Daoy (cell line): ENCODE data around the gene DDB1. TPM values are rescaled to one million over a fixed set of nuclear protein-coding genes. Genes with fewer than 3 reads are reported as not detected.
A peak's percentile ranks its signal among the peaks of the same experiment; 100 is the strongest.

Source experiments
- DNase-seq: peaks from one replicate; pipeline ENCODE4 v3.0.0-alpha.2; 2015; ENCODE audit warnings: low read depth
- total RNA-seq: library from RNA; depleted of rRNA; stranded (reverse); fragments of >200 nt; shearing (Covaris generic); gene quantifications from 2 replicates; pipeline ENCODE4 v1.2.3, GENCODE V29; 2014

DDB1 gene
- total RNA-seq, 1 experiment from 2014 or later, result 153 TPM

DNA sequence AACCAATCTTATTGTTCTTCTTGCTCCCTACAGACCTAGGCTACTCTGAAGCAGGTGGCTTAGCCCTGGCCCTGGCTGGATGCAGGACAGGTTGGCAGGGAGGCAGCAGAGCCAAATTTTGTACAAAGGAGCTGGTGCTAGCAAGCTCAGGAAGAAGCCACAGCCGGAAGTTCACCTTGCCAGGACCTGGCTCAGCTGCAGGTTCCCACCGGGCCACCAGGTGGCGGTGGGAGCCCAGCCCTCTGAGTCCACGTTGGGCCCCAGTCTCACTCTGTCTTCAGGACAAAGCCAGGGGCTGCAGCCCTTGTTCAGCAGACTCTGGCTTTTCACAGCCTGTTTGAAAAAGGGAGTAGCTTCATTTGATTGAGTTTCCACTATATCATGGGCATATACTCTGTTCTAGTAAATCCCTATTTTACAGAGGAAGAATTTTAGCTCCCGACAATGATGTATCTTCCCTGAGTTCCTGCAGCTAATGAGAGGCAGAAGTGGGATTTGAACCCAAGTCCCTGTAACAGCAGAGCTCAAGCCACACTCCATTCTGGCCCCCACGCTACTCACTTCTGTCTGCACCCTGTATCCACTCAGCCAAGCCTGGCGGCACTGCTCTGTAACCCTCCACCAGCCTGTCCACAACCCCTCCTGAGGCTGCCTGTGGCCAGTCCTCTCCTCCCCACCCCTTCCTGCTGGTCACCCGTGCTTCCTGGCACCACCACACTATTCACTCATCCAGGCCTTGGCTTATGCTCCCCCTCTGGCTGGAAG lies 3.4 kb upstream of the DDB1 start:
- peak; percentile 85 for DNase-seq

DNA sequence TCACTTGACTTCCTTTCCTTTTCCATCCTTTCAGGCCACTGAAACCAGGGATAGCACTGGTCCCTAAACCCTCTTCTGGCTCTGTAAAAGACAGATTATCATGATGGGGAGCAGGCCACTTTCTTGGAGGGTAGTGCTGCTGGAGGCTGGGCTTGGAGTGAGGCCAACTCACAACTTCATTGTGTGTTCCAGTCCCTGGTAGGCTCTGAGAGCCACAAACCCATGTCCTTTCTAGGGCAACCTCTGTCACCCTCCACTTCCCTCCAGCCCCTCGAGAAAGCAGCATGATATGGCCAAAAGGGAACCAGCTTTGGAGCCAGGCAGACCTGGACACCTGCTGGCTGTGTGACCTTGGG lies 2.4 kb upstream of the DDB1 start:
- no peak for DNase-seq

DNA sequence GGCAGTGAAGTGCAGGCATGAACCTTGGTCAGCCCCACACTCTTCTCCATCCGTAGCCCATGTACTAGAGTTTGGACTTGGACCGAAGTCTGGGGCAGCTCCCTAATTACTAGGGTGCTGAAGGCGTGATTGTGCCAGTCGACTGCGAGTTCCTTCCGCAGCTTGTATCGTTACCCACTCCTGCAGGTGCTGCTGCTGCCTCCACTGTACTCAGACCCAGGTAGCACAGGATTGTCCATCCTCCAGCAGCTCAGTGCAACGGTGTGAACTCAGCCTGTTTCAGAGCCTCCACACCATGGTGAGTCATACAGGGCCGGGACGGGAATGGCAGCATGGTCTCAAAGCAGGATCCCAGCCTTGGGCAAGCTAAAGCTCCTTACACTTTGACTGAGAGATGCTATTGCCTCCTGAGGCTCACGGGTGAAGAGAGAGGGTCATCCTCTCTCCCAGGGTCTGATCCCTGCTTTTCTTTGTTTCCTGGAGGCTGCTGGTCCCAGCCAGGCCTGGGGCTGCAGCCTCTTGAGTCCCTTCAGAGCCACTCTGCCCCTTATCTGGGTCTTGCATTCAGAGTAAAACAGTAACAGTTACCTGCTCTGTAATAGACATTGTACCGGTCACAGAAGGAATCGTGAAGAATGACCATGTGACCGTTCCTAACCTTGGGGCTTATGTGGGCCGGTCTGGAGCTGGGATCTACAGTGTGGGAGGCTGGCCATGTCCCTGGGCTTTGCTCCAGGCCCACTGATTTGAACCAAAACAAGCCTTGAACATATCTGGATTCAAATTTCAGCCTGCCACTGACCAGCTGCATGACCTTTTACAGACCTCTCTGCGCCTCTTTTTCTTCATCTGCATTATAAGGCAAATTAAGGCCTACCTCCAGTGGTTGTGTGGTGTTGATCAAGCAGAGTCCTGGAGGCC lies 1.8 kb upstream of the DDB1 start:
- peak; percentile 64 for DNase-seq

DNA sequence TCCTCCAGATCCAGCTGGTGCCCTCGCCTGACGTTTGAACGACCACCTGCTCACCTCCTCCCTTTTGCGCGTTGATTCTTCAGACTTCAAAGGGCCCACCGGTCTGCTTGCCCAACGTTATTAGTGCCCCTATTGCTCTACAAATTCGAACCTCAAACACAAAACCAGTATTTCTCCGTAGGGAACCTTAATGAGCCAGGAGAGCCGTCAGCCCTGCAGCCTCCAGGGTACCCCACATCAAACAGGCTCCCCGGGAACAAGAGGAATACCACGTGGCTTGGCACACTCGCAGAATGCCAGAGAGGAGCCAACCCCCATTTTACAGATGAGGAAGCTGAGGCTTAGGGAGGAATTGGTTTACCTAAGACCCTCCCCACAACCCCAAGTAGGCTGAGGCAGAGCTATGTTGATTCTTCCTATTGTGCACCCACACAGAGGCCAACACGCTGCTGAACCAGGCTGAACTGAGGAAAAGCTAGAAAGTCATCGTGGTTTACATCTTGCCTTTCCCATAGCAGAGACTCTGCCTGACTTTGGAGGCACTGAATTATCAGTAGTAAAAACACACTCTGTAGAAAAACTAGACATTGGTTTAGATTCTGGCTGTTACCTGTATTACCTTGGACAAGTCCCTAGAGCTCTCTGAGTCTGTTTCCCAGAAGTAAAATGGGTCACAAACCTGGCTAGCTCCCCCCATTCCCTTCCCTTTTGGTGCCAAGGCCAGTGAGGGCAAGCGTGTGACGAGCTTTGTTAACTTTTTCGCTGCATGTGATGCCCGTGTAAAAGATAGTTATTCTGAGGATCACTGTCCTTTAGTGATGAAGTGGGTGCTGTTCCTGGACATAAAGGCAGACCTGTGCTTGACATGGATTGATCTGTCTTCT lies 887 bp upstream of the DDB1 start:
- DNase-seq, result no peak

DNA sequence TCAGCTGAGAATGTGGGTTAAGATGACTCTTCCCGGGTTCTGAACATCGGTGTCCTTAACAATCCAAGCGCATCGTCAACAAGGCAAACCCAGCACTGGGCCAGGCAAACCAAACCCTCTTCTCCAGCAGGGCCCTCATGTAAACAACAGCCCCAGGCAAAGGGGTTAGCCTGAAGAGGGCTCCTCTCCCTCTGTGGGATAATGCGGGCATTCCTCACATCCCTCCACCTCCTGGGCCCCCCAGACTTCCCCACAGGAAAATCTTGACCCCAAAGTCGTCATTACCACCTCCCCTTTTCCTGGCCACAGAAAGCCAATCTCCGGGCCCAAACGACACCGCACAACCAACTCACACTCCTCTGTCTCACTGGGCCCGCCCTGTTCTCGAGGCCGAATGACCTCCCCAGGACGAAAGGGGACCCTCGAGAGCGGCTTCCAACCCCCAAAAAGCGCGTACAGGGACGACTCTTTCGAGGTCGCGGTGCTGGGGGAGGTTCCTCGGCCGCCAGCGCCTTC lies 566 bp downstream of the DDB1 start:
- no peak for DNase-seq

DNA sequence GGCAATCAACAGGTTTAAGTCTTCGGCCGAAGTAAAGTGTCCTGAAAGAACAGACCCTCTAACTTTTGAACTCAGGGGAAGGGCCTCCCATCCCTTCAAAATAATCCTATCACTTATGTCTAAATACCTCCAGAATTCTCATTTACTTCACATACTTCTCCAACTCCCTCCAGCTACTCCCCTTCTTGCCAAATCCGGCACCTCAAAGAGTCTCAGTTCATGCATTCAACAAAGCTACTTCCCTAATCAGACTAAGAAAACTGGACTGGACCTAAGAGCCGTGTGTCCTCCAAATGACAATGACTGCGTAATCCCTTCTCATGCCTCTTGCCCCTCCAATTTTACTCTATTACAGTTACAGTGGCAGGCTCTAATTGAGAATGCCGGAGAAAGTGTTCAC lies 1.3 kb downstream of the DDB1 start:
- DNase-seq, result no peak

DNA sequence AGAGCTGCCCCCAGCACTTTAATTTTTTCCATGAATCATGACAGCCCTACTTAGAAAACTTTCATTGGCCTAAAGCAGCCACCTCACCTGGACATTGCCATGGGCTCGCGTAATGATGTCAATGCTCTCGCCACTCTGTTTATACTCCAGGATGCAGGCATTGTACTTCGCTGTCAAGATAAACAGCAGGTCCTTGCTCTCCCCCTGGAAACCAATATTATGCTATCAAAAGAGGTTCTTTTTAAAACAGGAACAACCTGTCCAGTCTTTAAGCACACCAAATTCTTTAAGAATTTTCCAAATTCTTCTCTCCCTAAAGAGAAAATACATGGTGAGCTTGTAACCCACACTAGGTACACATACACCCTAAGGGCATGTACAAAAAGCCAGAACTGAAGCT lies 3.0 kb downstream of the DDB1 start:
- no peak for DNase-seq

DNA sequence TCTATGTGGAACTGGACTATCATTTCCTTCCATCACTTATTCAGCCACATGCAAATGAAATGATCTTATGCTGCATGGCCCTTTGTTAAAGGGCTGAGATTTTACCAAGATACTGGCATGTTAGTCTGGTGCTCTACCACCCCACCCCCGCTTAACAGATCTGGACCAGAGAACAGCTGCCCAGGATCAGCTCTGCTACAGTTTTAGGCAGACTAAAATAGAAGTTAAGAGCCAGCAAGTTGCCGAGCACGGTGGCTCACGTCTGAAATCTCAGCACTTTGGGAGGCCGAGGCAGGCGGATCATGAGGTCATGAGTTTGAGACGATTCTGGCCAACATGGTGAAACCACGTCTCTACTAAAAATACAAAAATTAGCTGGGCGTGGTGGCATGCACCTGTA lies 4.6 kb downstream of the DDB1 start:
- no peak for DNase-seq

DNA sequence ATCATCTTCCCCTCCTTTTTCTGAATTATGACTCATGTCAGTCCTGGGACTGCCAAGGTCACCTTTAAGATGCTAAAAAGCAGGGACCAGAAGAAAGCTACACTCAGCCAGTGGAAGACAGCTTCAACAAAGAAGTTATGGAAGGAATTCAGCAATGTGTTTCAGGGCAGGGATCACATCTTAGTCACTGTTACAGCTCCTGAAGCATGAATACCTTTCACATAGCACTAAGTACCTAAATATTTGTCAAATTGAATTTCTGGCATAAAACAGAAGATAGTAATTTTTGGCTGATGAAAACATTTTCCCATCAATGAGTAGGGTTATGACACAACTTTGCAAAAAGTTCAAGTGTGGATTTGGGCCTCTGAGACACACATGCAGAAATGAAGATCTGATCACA lies 5.2 kb downstream of the DDB1 start:
- DNase-seq, result no peak

DNA sequence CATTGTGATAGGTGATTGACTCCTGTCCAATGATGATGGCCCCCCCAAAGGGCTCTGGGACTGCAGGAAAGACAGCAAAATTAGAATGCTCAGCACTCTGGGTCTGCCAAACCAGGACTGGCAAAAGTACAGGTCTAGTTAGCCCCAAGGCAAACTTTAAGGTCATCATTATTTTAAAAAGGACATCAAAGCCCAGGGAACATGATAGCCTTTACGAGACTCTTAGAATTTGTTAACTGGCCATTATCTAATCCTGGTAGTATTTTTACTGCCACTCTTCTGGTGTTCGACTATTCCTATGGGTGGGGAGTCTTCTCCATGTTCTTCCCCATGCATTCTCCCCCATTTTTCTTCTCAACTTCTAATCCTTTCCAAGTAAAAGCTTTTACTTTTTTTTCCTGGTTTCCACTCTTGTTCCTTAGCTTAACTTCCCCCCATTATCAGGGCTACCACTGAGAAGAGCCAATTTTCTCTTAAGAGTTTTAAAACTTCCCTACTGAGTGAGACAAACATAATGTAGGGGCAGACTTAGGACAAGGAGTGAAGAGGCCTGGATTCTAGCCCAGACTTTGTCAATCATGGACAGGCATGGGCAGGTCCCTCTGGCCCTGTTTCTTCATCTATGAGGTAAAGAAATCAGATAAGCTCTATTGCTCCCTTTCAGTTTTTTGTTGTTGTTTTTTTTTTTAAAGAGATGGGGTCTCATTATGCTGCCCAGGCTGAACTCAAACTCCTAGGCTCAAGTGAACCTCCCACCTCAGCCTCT lies 7.1 kb downstream of the DDB1 start:
- DNase-seq, result no peak

DNA sequence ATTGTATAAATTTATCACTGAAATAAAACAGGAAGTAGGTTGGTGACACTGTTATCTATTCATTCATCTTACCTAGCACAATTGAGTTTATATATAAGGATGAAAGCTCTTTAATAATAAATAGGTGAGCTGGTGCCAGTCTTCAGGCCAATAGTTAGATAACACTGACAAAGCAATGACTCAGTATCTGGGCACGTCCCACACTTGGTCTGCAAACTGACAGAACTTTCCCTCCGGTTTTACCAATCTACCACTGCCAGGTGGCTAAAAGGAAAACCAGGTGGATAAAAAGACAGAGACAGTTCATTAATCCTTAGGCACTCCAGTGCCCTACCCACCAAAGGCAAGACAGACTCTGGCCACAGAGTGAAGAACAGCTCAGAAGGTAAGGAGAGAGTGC lies 17.6 kb downstream of the DDB1 start:
- DNase-seq, result no peak

DNA sequence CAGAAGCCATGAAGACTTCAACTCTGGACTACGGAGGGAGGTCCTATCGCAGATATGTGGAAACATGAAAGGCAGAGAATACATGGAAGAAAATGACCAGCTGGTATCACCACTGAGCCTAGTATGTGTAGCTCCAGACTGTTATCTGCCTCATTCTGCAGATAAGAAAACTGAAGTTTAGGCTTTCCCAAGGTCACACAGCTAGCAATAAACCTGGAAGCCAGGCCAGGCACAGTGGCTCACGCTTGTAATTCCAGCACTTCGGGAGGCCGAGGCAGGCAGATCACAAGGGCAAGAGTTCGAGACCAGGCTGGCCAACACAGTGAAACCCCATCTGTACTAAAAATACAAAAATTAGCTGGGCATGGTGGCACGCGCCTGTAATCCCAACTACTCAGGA lies 22.2 kb downstream of the DDB1 start:
- DNase-seq, result no peak

DNA sequence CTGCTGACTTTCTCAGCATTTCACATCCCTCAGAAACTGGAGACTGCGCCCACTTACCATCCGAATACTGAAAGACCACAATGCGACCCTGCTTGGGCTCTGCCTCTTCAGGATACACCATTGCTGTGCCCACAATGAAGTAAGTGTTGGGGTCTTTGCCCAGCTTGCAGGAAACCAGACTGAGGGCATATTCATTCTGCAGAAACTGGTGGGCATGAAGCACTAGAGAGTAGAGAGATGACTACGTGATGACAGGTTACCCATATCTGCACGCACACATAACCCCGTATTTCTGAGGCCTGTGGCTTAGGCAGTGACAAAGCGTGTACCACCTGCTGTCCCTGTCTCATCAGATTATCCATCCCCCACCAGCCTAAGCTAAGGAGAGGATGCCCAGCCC lies 23.2 kb downstream of the DDB1 start:
- DNase-seq, result no peak

DNA sequence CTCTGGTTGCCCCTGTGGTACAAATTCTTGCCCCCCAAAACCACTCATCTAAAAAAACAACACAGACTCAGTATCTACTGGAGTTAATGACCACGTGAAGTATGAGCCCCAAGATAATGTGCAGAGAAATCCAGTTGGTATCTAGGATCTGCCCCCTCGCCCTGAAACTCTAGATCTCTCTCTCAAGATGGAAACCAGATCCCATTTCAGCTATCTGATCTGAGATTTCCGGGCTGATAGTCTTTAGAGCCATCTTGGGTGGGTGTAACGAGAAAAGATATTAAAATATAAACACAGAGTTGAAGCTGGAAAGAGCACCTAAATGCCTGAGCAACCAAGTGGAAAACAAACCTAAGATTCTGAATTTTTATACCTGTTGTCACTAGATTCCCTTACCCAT lies 23.8 kb downstream of the DDB1 start:
- no peak for DNase-seq

DNA sequence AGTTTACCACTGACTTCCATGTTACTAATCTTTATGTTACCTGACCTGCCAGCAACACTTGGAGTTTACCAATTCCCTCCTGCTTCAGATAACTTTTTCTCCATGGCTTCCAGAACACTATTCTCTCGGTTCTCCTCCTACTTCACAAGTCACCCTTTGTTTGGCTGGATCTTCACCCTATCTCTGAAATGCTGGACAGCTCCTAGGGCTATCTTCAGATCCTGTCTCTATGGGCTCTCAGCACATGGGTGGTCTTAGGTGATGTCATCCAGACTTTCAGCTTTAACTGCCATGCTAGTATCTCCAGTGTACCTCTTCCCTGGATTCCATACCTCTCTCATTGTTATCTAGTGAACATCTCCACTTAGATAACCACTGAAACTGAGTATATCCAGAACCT lies 25.6 kb downstream of the DDB1 start:
- no peak for DNase-seq

DNA sequence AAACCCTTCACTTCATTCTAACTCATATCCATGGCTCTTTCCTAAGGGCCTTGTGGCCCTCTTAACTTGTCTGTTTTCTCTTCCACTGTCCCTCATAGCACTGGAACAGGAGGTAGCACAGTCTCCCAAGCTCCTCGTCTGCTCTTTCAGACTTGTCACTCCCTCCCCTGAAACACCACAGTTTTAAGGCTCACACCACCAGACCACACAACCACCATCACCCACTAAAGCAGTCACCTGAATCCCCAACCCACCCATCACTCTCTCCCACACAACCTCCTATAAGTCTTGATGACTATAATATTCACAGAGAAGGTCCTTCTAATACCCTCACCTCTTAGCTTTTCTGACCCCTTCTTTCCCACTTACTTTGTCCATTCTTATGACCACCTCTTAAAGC lies 26.7 kb downstream of the DDB1 start:
- no peak for DNase-seq

DNA sequence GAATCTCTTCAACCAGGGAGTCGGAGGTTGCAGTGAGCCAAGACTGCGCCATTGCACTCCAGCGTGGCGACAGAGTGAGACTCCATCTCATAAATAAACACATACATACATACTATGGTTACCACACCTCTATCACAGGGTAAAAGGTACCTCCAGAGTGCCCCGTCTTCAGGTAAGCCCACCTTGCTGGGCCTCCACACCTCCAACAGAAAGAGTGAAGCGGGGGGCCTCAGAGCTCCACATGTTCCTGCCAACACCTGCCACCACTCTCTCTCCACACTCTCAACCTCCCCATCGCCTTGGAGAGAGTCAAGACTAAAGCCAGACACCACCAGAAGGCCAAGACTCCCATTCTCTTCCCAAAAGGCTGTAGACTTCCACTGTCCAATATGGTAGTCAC lies 27.5 kb downstream of the DDB1 start:
- DNase-seq, result no peak

DNA sequence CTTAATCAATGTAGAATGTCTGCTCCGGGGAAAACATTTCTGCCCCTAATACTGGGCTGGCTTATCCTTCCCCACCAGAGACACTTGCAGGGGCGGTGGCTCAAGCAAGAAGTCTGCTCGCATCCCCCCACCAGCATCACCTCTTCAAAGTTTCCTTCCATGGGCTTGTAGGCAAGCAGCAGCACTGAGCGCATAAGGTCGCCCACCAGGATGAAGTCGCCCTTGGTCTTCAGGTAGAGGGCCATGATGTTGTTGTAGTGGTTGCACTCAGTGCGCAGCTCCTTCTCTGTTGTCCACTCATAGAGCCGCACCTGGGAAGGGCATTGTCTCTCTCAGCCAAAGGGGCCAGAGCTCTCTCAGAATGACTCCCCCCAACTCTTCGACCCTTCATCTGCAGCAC lies 29.2 kb downstream of the DDB1 start:
- no peak for DNase-seq

DNA sequence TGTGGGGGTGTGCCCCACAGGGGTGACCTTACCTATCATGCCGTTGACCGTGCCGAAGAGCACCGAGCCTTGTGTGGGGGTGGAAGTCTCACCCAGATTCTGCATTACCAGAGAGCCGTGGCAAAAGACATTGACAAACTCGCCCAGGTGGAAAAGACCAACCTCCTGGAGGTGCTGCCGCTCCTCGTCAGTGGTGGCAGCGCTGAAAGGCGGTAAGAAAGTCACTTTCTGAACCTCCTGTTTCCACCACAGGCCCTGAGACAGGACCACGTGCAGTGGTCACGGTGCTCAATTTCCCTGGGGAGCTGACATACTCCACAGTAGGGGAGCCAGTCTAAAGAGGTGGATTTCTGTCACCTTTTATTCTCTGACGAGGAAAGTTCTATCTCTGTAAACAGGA lies 30.4 kb downstream of the DDB1 start:
- no peak for DNase-seq

DNA sequence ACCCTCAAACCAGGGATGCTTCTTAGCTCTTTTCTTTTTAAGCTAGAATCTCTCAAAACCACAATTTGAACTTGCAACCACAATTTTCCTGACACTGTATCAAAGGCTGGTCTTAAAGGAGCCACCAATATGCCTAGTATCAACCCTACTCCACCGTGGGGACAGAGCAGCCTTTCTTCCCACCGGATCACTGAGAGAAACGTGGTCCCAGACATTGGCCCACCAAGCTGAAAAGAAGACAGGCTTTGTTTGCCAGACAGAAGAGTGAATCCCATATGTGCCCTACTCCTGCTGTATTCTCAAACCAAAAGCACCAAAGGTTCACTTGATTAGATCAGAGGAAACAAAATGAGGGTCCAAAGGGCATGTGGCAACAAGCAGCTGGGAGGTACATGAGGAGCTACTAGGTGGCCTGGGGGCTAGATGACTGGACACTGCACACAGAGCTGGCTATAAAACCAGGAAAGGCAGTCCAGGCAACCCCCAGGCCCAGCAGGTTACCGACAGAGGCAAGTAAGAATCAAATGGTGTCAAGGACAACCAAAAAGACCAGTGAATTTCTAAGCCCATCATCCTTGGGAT lies 34.2 kb downstream of the DDB1 start:
- DNase-seq, result no peak

DNA sequence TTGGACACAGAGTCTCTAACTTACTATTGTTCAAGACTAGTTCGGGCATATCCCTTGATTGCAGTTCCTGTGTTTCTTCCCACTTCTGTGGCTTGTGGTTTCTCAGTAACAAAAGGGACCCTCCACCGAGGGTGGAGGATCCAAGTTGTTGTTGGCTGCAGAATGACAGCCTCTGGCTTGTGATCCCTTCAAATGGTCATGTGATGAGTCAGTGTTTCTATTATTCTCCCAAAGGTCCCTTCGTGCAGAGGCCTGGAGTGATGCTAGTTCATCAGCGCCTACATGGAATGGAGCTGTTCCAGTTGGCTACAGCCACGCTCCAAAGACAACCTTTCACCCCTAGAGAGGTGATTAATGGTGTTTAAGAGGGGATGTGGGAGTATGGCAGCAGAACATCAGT lies 35.2 kb downstream of the DDB1 start:
- peak; percentile 90 for DNase-seq
